Caco-2 (cell line): ENCODE measurements around the gene EML4. TPM values are rescaled to one million over a fixed set of nuclear protein-coding genes. Genes with fewer than 3 reads are reported as not detected.

ENCODE experiments used
- BruUV-seq: library from RNA; stranded (reverse); fragments of 400-500 nt; replicated peaks from 2 replicates; lab custom pipeline; 2021; lab: Mats Ljungman, UMichigan
- CTCF ChIA-PET: fragments of 300-600 bp; sonication (Branson Sonifier 250); formaldehyde crosslinking; loops from one replicate; lab custom pipeline; 2022; ENCODE audit warnings: antibody characterized with exemption; lab: Charles Lee
- POLR2A ChIA-PET: fragments of 300-600 bp; sonication (Branson Sonifier 250); formaldehyde crosslinking; loops from one replicate; lab custom pipeline; 2022; ENCODE audit warnings: antibody characterized with exemption; lab: Charles Lee
- DNase-seq, 2 experiments: peaks; one replicate each; pipeline versions ENCODE4 v3.0.0 to v3.0.0-alpha.2; 2020 to 2022
- H3K27me3 ChIP-seq: replicated peaks from 2 replicates; pipeline ENCODE4 v1.6.0; 2011; ENCODE audit warnings: low read length; ENCODE audit not compliant: control insufficient read depth, insufficient read depth
- H3K36me3 ChIP-seq: 2 replicates; pipeline ENCODE4 v1.5.1; 2011; ENCODE audit warnings: low read length; ENCODE audit not compliant: control insufficient read depth, insufficient read depth
- H3K4me1 ChIP-seq: fragments of 250-450 bp; sonication (Bioruptor Pico); 2 replicates; pipeline ENCODE4 v1.5.1; 2020; ENCODE audit warnings: mild to moderate bottlenecking
- H3K4me3 ChIP-seq: 2 replicates; pipeline ENCODE4 v1.5.1; 2011; ENCODE audit warnings: low read depth, mild to moderate bottlenecking, control low read depth, low read length
- H3K9me3 ChIP-seq: fragments of 250-450 bp; sonication (Bioruptor Pico); 2 replicates; pipeline ENCODE4 v1.5.1; 2020; ENCODE audit warnings: mild to moderate bottlenecking, moderate library complexity
- H3K27ac Mint-ChIP-seq: one replicate; pipeline ENCODE4 v1.8.0; 2022; ENCODE audit warnings: mixed read lengths; ENCODE audit not compliant: unreplicated experiment
- H3K27me3 Mint-ChIP-seq: one replicate; pipeline ENCODE4 v1.8.0; 2022; ENCODE audit warnings: mixed read lengths; ENCODE audit not compliant: insufficient read depth, unreplicated experiment
- H3K36me3 Mint-ChIP-seq: one replicate; pipeline ENCODE4 v1.8.0; 2022; ENCODE audit warnings: mild to moderate bottlenecking, mixed read lengths; ENCODE audit not compliant: insufficient read depth, unreplicated experiment
- H3K4me1 Mint-ChIP-seq: one replicate; pipeline ENCODE4 v1.8.0; 2022; ENCODE audit warnings: low read depth, mixed read lengths; ENCODE audit not compliant: unreplicated experiment
- H3K4me3 Mint-ChIP-seq: one replicate; pipeline ENCODE4 v1.8.0; 2022; ENCODE audit warnings: mild to moderate bottlenecking, moderate library complexity, mixed read lengths; ENCODE audit not compliant: unreplicated experiment
- H3K9me3 Mint-ChIP-seq: one replicate; pipeline ENCODE4 v1.8.0; 2022; ENCODE audit warnings: mixed read lengths; ENCODE audit not compliant: unreplicated experiment
- CTCF ChIP-seq, 2 experiments: fragments of 200-600 bp in 1 of 2; IDR thresholded peaks; 1 replicate in 1 of 2; 2 replicates in 1 of 2; pipeline versions ENCODE4 v1.5.1 to v1.8.0; 2011 to 2022; ENCODE audit warnings: antibody characterized with exemption in 1 of 2, control low read depth in 1 of 2, inconsistent platforms in 1 of 2, low read depth in 1 of 2, low read length in 1 of 2, mild to moderate bottlenecking in 1 of 2, moderate library complexity in 1 of 2; ENCODE audit not compliant: insufficient read depth in 1 of 2, severe bottlenecking in 1 of 2, unreplicated experiment in 1 of 2
- intact Hi-C: fragments of 100-400 bp; cut with micrococcal nuclease; formaldehyde crosslinking; loops from one replicate; pipeline ENCODE4 v1.10.0; 2022; ENCODE audit not compliant: unreplicated experiment
- total RNA-seq: library from RNA; stranded (reverse); gene quantifications from 2 replicates; pipeline ENCODE4 v1.2.3, GENCODE V29; 2022

Gene EML4
- total RNA-seq, 1 experiment from 2014 or later: 125 TPM

- CTCF ChIA-PET: no interaction called here
- intact Hi-C loops: loop anchor here (5.0 kb wide), 1 partner anchor 128 kb away; no protein-coding TSS in a partner anchor
- Mint-ChIP-seq H3K4me3 (no peak overlapping the region), H3K9me3 (no peaks in the 10 kb centered on the region), H3K36me3 (peaks cover 90% of the 10 kb centered on the region), H3K4me1 (no peaks in the 10 kb centered on the region), H3K27ac (no peak overlapping the region), H3K27me3 (no peaks in the 10 kb centered on the region)
- no peak for DNase-seq
- POLR2A ChIA-PET: no interaction called here
- H3K36me3 ChIP-seq: peaks cover 3% of the 10 kb centered on the region
- no peaks in the 10 kb centered on the region for H3K4me1 ChIP-seq
- no peak for TF ChIP-seq CTCF (IDR thresholded peaks at IDR 0.05; ENCODE audit: insufficient read depth in 1 of 2, low read depth in 1 of 2, low read length in 1 of 2, severe bottlenecking in 1 of 2, unreplicated experiment in 1 of 2)
- no peaks in the 10 kb centered on the region for H3K9me3 ChIP-seq
- BruUV-seq: no TSS peak
- H3K4me3 ChIP-seq: no peak overlapping the region
- no peaks in the 10 kb centered on the region for H3K27me3 ChIP-seq
Measured at GRCh38 chr2:42325609-42326008, 156.5 kb downstream of the EML4 start.

GRCh38 chr2:42327125-42327524 is 158.0 kb downstream of the EML4 start:
- H3K36me3 Mint-ChIP-seq: peaks cover 92% of the 10 kb centered on the region
- Histone ChIP-seq H3K36me3 (peaks cover 3% of the 10 kb centered on the region), H3K4me3 (no peak overlapping the region), H3K4me1 (no peaks in the 10 kb centered on the region), H3K9me3 (no peaks in the 10 kb centered on the region), H3K27me3 (no peaks in the 10 kb centered on the region)
- H3K4me1 Mint-ChIP-seq: no peaks in the 10 kb centered on the region
- no TSS peak for BruUV-seq
- no peaks in the 10 kb centered on the region for H3K27me3 Mint-ChIP-seq
- no peak overlapping the region for H3K27ac Mint-ChIP-seq
- ChIA-PET POLR2A (no interaction called here), CTCF (no interaction called here)
- TF ChIP-seq CTCF (IDR thresholded peaks at IDR 0.05; ENCODE audit: insufficient read depth in 1 of 2, low read depth in 1 of 2, low read length in 1 of 2, severe bottlenecking in 1 of 2, unreplicated experiment in 1 of 2): no peak
- H3K9me3 Mint-ChIP-seq: no peaks in the 10 kb centered on the region
- intact Hi-C loops: loop anchor here (5.0 kb wide), 1 partner anchor 130 kb away; no protein-coding TSS in a partner anchor
- DNase-seq: no peak
- H3K4me3 Mint-ChIP-seq: no peak overlapping the region

- H3K4me3 Mint-ChIP-seq: no peak overlapping the region
- POLR2A ChIA-PET: no interaction called here
- no peaks in the 10 kb centered on the region for H3K9me3 ChIP-seq
- TF ChIP-seq CTCF (IDR thresholded peaks at IDR 0.05; ENCODE audit: insufficient read depth in 1 of 2, low read depth in 1 of 2, low read length in 1 of 2, severe bottlenecking in 1 of 2, unreplicated experiment in 1 of 2): peak in 1 of 2 experiments; percentile 21
- CTCF ChIA-PET: interaction anchor here (0.5 to 1.6 kb wide), 12 partner anchors 11 to 475 kb away, joined by 3 to 7 read pairs (median 3); no protein-coding TSS in a partner anchor
- DNase-seq: no peak
- peaks cover 92% of the 10 kb centered on the region for H3K36me3 Mint-ChIP-seq
- BruUV-seq: no TSS peak
- peaks cover 3% of the 10 kb centered on the region for H3K36me3 ChIP-seq
- H3K4me1 ChIP-seq: no peaks in the 10 kb centered on the region
- no peak overlapping the region for H3K27ac Mint-ChIP-seq
- no peaks in the 10 kb centered on the region for H3K9me3 Mint-ChIP-seq
- no peaks in the 10 kb centered on the region for H3K4me1 Mint-ChIP-seq
- H3K27me3 ChIP-seq: no peaks in the 10 kb centered on the region
- no peak overlapping the region for H3K4me3 ChIP-seq
- no peaks in the 10 kb centered on the region for H3K27me3 Mint-ChIP-seq
- intact Hi-C loops: loop anchor here (1.0 to 5.0 kb wide), 4 partner anchors 33 to 474 kb away; partner anchors contain the start of gene COX7A2L
Measured at GRCh38 chr2:42328148-42328833, 159.1 kb downstream of the EML4 start.
